Spinal cord (tissue), 10 donors: ENCODE measurements around the gene KCNA3. TPM values are rescaled to one million over a fixed set of nuclear protein-coding genes. Genes with fewer than 3 reads are reported as not detected.
A peak's percentile ranks its signal among the peaks of the same experiment; 100 is the strongest.
"Not testable (repeated sequence)": the region's sequence is repeated elsewhere in the genome, so short reads cannot be mapped to it uniquely, and the experiment has no call there.

Experiments
- DNase-seq, 6 donors: peaks; one replicate each; pipeline versions ENCODE4 v3.0.0 to v3.0.0-alpha.2; 2013 to 2015; ENCODE audit warnings: low spot score in 6 of 6, low read depth in 4 of 6
- H3K27ac ChIP-seq: one replicate; pipeline ENCODE4 v1.5.1; 2013; ENCODE audit warnings: low read depth, low read length, control low read depth
- H3K27me3 ChIP-seq: one replicate; pipeline ENCODE4 v1.6.1; 2013; ENCODE audit warnings: low read length; ENCODE audit not compliant: control insufficient read depth, insufficient read depth
- H3K36me3 ChIP-seq: one replicate; pipeline ENCODE4 v1.6.1; 2013; ENCODE audit warnings: low read length; ENCODE audit not compliant: control insufficient read depth, insufficient read depth
- H3K4me1 ChIP-seq: one replicate; pipeline ENCODE4 v1.6.1; 2013; ENCODE audit warnings: low read length; ENCODE audit not compliant: control insufficient read depth, insufficient read depth
- H3K4me3 ChIP-seq: one replicate; pipeline ENCODE4 v1.5.1; 2013; ENCODE audit warnings: low read depth, low read length, control low read depth
- H3K9me3 ChIP-seq: one replicate; pipeline ENCODE4 v1.6.1; 2013; ENCODE audit warnings: low read length; ENCODE audit not compliant: control insufficient read depth, insufficient read depth
- WGBS: methylation state at CpG from one replicate; pipeline ENCODE4 v1.1.5; 2013; ENCODE audit warnings: missing lambda C conversion rate; ENCODE audit not compliant: insufficient coverage; 5-methylcytosine and 5-hydroxymethylcytosine counted together
- polyA plus RNA-seq, 2 donors: library from polyadenylated mRNA; unstranded; fragments of 120-200 nt; gene quantifications; one replicate each; pipeline ENCODE4 v1.2.1, GENCODE V29; 2013; ENCODE audit not compliant: insufficient read length in 2 of 2
- total RNA-seq, 2 donors: library from RNA; depleted of rRNA in 1 of 2; stranded (reverse); fragments of 120-200 nt in 1 of 2; fragments of >200 nt in 1 of 2; gene quantifications; one replicate each; pipeline versions ENCODE4 v1.2.3 to v1.2.4, GENCODE V29; 2013 to 2014
- donor health status: healthy.

KCNA3 gene
- total and polyA plus RNA-seq, 4 donors = 2.3 to 11.5 (median 4.4) TPM

DNA sequence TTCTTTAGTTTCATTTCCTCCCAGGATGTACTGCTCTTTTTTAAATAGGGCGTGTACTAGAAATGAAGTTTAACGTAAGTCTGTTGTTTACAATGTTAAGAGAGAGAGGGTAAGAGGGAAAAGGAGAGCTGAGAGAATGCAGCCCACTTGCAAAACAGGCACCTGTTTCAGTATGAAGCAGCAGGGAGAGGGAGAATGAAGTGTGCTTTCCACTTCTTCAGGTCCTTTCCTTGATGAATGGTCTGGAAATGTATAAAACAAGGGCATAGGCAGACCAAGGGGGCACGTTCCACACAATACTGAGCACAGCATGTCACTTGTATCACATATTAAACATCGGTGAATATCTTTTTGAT, 2.0 kb downstream of the KCNA3 start:
- peak overlapping the region; percentile 37 for H3K4me3 ChIP-seq
- 20% methylated on average over 1 of the region's 4 CpGs for WGBS
- H3K9me3 ChIP-seq = no peaks in the 10 kb centered on the region
- peaks cover 18% of the 10 kb centered on the region for H3K27me3 ChIP-seq
- H3K36me3 ChIP-seq = no peaks in the 10 kb centered on the region
- peaks cover 14% of the 10 kb centered on the region for H3K4me1 ChIP-seq
- H3K27ac ChIP-seq = no peak overlapping the region
- DNase-seq = no peak

DNA sequence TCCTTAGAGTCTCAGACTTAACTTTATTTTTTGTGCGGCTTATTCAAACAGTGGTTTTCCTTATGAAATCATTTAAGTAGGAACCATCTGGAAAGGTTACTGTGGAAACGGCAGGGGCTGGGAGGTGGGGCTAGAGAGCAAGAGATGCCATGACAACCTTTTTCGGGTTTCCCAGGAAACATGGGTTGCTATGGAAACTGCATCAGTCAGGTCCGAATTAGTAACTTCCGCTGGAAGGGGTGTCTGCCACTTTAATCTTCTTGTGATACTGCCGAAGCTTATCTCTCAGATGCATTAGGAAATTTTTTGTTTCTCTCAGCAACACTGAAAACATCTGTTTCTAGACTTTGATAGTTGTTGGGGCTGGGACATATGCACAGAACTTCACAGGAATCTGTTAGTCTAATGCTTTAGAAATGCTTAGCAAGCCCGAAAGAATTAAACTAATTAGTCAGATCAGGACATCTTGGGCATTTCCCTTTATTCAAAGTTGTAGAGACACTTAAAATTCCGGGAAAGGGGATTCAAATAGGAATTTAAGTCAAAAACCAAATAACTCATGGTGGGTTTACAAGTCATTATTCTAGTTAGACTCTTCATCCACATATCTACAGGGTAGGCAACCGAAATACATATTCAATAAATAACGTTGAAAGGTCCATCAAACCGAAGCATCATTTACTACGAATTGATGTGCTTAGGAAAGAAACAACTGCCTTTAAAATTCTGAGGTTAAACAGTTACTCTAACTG, 2.6 kb downstream of the KCNA3 start:
- Histone ChIP-seq H3K4me3 (peak overlapping the region; percentile 37), H3K9me3 (no peaks in the 10 kb centered on the region), H3K27ac (no peak overlapping the region), H3K36me3 (no peaks in the 10 kb centered on the region), H3K4me1 (peaks cover 14% of the 10 kb centered on the region), H3K27me3 (peaks cover 18% of the 10 kb centered on the region)
- peak in 5 of 6 donors; percentile 81 to 98 (median 89) for DNase-seq
- WGBS = 0% methylated on average over 5 of the region's 12 CpGs

DNA sequence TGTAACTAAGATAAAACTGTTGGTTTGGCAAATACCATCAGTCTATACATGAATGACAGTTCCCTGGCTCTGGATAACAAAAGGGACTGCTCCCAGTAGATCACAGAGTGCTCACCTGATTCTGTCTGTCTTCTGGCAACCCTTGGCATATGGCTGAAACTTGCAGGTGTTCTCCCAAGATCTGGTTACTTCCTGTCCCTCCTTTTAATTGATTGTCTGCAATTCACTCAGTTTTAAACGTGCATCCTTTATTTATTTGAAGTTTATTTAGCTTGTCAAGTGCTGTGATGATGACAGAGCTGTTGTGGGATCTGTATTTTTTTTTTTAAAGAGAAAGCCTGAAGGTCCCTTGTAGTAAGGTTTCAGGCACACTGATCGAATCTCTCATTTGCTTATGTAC, 3.4 kb downstream of the KCNA3 start:
- Histone ChIP-seq H3K9me3 (no peaks in the 10 kb centered on the region), H3K36me3 (no peaks in the 10 kb centered on the region), H3K27me3 (peaks cover 18% of the 10 kb centered on the region), H3K27ac (no peak overlapping the region), H3K4me3 (peak overlapping the region; percentile 20), H3K4me1 (peaks cover 14% of the 10 kb centered on the region)
- DNase-seq = peak in 1 of 6 donors; percentile 50
- WGBS = no CpG with 5 or more reads among the region's 2 CpGs

DNA sequence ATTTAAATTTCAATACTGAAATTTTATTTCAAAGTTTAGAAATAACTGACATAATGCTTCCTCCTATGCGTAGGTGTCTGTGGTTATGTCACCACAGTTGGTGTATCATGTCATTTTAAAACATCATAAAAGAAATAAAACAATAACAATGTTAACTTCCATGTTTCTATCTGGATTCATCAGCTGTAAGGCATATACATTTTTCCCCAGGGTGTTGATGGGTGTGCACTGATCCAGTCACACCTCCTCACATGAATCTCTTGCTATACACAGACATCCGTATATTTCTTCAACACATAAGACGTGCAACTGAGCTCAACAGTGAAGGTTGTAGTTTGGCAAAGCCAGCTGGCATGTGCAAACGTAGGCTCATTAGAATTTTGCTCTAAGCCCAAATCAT, 6.2 kb downstream of the KCNA3 start:
- peak in 2 of 6 donors; percentile 46 to 50 for DNase-seq
- Histone ChIP-seq H3K9me3 (no peaks in the 10 kb centered on the region), H3K27ac (no peak overlapping the region), H3K4me3 (no peak overlapping the region), H3K36me3 (peaks cover 2% of the 10 kb centered on the region), H3K4me1 (peaks cover 2% of the 10 kb centered on the region), H3K27me3 (peaks cover 10% of the 10 kb centered on the region)
- WGBS = 100% methylated on average over 2 of the region's 4 CpGs

DNA sequence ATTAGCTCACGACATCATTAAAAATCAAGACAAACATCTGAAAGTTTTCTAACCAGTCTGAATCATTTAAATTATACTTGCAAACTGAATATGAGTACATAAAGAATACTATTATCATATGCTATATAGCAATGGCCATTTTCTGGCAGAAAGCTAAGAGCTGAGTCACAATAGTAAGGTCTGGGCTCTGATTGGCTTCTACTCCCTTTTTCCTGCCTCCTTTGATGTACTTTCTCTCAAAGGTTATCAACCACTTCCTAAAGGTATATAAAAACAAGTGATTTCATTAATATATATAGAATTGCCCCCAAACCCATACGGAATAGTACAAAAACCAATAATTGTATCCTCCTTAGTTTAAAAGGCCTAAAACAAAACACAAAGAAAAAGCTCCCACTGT, 7.0 kb downstream of the KCNA3 start:
- Histone ChIP-seq H3K4me3 (no peak overlapping the region), H3K27me3 (peaks cover 4% of the 10 kb centered on the region), H3K27ac (no peak overlapping the region), H3K36me3 (peaks cover 2% of the 10 kb centered on the region), H3K9me3 (no peaks in the 10 kb centered on the region), H3K4me1 (no peaks in the 10 kb centered on the region)
- no peak for DNase-seq
- no CpG with 5 or more reads among the region's 2 CpGs for WGBS

DNA sequence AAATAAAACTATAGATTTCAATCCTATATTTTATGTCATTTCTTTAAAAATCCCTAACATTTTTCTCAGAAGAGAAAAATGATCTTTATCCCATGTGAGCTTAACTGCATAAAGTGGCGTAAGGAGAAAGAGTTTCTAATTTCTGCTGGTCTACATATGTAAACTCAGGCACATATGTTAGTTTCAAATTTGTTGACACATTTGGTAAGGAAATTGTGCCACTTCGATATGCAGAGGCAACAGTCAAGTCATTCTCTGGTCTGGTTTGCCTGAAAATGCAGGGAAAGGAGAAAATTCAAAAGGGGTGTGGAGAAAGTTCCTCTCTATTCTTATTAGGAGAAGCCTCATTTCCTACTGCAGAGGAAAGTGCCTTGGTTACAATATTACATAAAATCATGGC, 11.5 kb downstream of the KCNA3 start:
- no peak for DNase-seq
- no peak overlapping the region for H3K4me3 ChIP-seq
- H3K9me3 ChIP-seq = no peaks in the 10 kb centered on the region
- peaks cover 2% of the 10 kb centered on the region for H3K36me3 ChIP-seq
- 100% methylated on average over 1 of the region's 2 CpGs for WGBS
- no peaks in the 10 kb centered on the region for H3K4me1 ChIP-seq
- H3K27ac ChIP-seq = no peak overlapping the region
- no peaks in the 10 kb centered on the region for H3K27me3 ChIP-seq

DNA sequence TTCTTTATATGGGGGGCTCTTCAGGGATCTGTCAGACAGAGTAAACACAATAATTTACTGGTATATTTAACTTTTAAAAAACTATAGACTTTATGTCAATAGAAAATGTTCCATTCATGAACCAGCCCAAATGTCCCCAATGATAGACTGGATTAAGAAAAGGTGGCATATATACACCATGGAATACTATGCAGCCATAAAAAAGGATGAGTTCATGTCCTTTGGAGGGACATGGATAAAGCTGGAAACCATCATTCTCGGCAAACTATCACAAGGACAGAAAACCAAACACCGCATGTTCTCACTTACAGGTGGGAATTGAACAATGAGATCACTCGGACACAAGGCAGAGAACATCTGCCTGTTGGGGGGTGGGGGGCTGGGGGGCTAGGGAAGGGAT, 15.2 kb downstream of the KCNA3 start:
- WGBS = no CpG with 5 or more reads among the region's 3 CpGs
- H3K4me3 ChIP-seq, H3K9me3 ChIP-seq, H3K27me3 ChIP-seq, H3K27ac ChIP-seq, DNase-seq, H3K4me1 ChIP-seq, H3K36me3 ChIP-seq: not testable (repeated sequence)

DNA sequence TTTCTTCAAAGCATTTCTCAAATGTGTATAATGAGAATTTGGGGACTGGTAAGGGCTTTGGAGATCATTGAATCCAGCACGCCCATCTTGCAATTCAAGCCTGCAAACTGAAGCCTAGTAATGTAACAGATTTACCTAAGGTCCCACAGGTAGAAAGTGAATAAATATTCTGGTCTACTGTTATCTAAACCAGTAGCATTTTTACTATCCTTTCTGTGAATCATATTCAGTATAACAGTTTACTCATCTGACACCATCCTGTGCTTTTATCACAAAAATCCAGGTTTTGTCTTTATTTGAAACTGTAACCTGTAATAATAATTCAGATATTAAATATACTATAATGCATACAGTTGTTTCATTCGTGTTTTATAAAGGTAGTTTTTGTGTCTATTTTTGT, 17.4 kb downstream of the KCNA3 start:
- WGBS = no CpG with 5 or more reads among the region's 2 CpGs
- H3K4me3 ChIP-seq = no peak overlapping the region
- no peaks in the 10 kb centered on the region for H3K36me3 ChIP-seq
- no peak for DNase-seq
- H3K9me3 ChIP-seq = no peaks in the 10 kb centered on the region
- H3K4me1 ChIP-seq = no peaks in the 10 kb centered on the region
- H3K27ac ChIP-seq = no peak overlapping the region
- no peaks in the 10 kb centered on the region for H3K27me3 ChIP-seq

DNA sequence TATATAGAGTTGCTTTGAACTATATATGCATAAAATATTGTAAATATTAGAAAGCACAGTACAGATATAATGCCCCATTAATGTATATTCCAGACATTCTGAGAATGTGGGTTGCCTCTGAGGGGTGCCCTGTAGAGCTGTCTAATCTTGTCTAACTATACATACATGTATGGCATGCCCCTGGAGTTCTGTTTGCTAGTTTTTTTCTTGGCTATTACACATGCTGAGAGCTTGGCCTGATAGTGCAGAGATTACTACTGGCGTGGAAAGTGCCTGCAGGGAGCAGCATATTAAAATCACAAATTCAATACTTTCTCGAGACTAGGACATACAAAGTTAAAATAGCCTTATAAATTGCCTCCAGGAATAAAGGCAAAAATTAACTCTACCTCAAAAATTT, 24.1 kb downstream of the KCNA3 start:
- Histone ChIP-seq H3K36me3 (no peaks in the 10 kb centered on the region), H3K9me3 (no peaks in the 10 kb centered on the region), H3K27me3 (peaks cover 2% of the 10 kb centered on the region), H3K4me3 (no peak overlapping the region), H3K4me1 (no peaks in the 10 kb centered on the region), H3K27ac (no peak overlapping the region)
- WGBS = 37% methylated on average over 2 of the region's 2 CpGs
- peak in 1 of 6 donors; percentile 56 for DNase-seq

DNA sequence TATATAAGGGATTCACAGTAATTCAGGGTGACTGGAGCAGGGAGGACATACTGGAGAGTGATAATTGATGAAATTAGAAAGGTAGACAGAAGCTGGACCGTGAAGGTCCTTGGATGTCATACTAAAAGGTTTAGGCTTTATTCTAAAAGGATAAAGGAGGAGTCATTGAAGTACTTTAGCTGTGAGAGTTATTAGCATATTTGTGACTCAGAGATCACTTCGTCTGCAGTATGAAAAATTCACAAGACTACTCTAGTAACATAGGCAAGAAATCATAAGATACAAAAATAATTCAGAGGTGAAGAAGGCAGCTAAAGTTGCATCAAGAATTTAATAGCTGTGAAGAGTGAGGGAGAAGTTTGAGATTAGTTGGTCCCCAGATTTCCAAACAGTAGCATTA, 26.3 kb downstream of the KCNA3 start:
- WGBS = 80% methylated on average over 1 of the region's 2 CpGs
- Histone ChIP-seq H3K27ac (no peak overlapping the region), H3K4me1 (peaks cover 6% of the 10 kb centered on the region), H3K36me3 (no peaks in the 10 kb centered on the region), H3K4me3 (no peak overlapping the region), H3K9me3 (no peaks in the 10 kb centered on the region), H3K27me3 (peaks cover 2% of the 10 kb centered on the region)
- no peak for DNase-seq
